Esophagus (tissue), 2 donors: ENCODE data around the gene BOLL. TPM values are rescaled to one million over a fixed set of nuclear protein-coding genes. Genes with fewer than 3 reads are reported as not detected.
"Not testable (repeated sequence)": the region's sequence is repeated elsewhere in the genome, so short reads cannot be mapped to it uniquely, and the experiment has no call there.

ENCODE experiments used
- H3K27ac ChIP-seq, 2 donors: one replicate each; pipeline ENCODE4 v1.5.1; 2013; ENCODE audit warnings: low read depth in 2 of 2, mild to moderate bottlenecking in 2 of 2, inconsistent platforms in 1 of 2, low read length in 1 of 2, moderate library complexity in 1 of 2
- H3K27me3 ChIP-seq, 2 donors: one replicate each; pipeline ENCODE4 v1.6.1; 2013; ENCODE audit warnings: low read length in 2 of 2, control low read depth in 1 of 2, mild to moderate bottlenecking in 1 of 2; ENCODE audit not compliant: insufficient read depth in 2 of 2, control insufficient read depth in 1 of 2
- H3K36me3 ChIP-seq, 2 donors: one replicate each; pipeline ENCODE4 v1.6.1; 2013; ENCODE audit warnings: low read length in 1 of 2; ENCODE audit not compliant: control insufficient read depth in 2 of 2, insufficient read depth in 2 of 2
- H3K4me1 ChIP-seq, 2 donors: one replicate each; pipeline ENCODE4 v1.6.1; 2013; ENCODE audit warnings: low read length in 1 of 2; ENCODE audit not compliant: control insufficient read depth in 2 of 2, insufficient read depth in 2 of 2
- H3K4me3 ChIP-seq, 2 donors: one replicate each; pipeline ENCODE4 v1.5.1; 2013; ENCODE audit warnings: low read length in 2 of 2, mild to moderate bottlenecking in 2 of 2, low read depth in 1 of 2, moderate library complexity in 1 of 2
- H3K9me3 ChIP-seq, 2 donors: one replicate each; pipeline ENCODE4 v1.6.1; 2013; ENCODE audit warnings: mild to moderate bottlenecking in 2 of 2, low read depth in 1 of 2, low read length in 1 of 2, moderate library complexity in 1 of 2; ENCODE audit not compliant: control insufficient read depth in 2 of 2, insufficient read depth in 1 of 2
- WGBS, 2 donors: extraction: QIAGEN DNeasy Blood & Tissue Kit; methylation state at CpG; one replicate each; pipeline ENCODE4 v1.1.7; 2013; 5-methylcytosine and 5-hydroxymethylcytosine counted together
- polyA plus RNA-seq, 2 donors: library from polyadenylated mRNA; stranded (reverse); fragments of 200-250 nt; gene quantifications; one replicate each; pipeline ENCODE4 v1.2.3, GENCODE V29; 2013
- donor health status: healthy with polysubstance abuse.
- donor health status: Bipolar disorder and iron deficiency.

The BOLL gene
- polyA plus RNA-seq, 2 donors, result not detected

- Histone ChIP-seq H3K36me3 (no peaks in the 10 kb centered on the region), H3K27me3 (peaks cover 0 to 4% of the 10 kb centered on the region in 2 donors), H3K4me1 (no peaks in the 10 kb centered on the region), H3K27ac (no peak overlapping the region), H3K9me3 (peaks cover 6% of the 10 kb centered on the region in 2 donors), H3K4me3 (no peak overlapping the region)
- WGBS, 2 donors, result 75 to 77% methylated on average over 11 of the region's 11 CpGs
These were observed 25.4 kb downstream of the BOLL start for GRCh38 chr2:197759625-197760292.

GRCh38 chr2:197759013-197759412 lies 26.1 kb downstream of the BOLL start:
- no peak overlapping the region for H3K27ac ChIP-seq
- H3K36me3 ChIP-seq, result no peaks in the 10 kb centered on the region
- H3K4me1 ChIP-seq, result no peaks in the 10 kb centered on the region
- 46 to 53% methylated on average over 4 of the region's 4 CpGs for WGBS, 2 donors
- H3K4me3 ChIP-seq, result no peak overlapping the region
- peaks cover 0 to 4% of the 10 kb centered on the region in 2 donors for H3K27me3 ChIP-seq
- peaks cover 6% of the 10 kb centered on the region in 2 donors for H3K9me3 ChIP-seq

- Histone ChIP-seq H3K9me3 (no peaks in the 10 kb centered on the region), H3K27me3 (no peaks in the 10 kb centered on the region), H3K4me3 (no peak overlapping the region), H3K36me3 (no peaks in the 10 kb centered on the region), H3K27ac (no peak overlapping the region), H3K4me1 (no peaks in the 10 kb centered on the region)
These were observed 44.9 kb downstream of the BOLL start for GRCh38 chr2:197740200-197740599.

GRCh38 chr2:197728555-197729544 lies 56.3 kb downstream of the BOLL start:
- not testable (repeated sequence) for H3K9me3 ChIP-seq, H3K4me1 ChIP-seq, H3K27me3 ChIP-seq, H3K36me3 ChIP-seq, H3K4me3 ChIP-seq, H3K27ac ChIP-seq
- 89 to 93% methylated on average over 25 to 31 of the region's 32 CpGs for WGBS, 2 donors

GRCh38 chr2:197727011-197727410 lies 58.1 kb downstream of the BOLL start:
- no peaks in the 10 kb centered on the region for H3K4me1 ChIP-seq
- H3K36me3 ChIP-seq, result no peaks in the 10 kb centered on the region
- no peak overlapping the region for H3K4me3 ChIP-seq
- H3K27me3 ChIP-seq, result no peaks in the 10 kb centered on the region
- H3K27ac ChIP-seq, result no peak overlapping the region
- no peaks in the 10 kb centered on the region for H3K9me3 ChIP-seq

GRCh38 chr2:197717863-197718262 lies 67.3 kb downstream of the BOLL start:
- Histone ChIP-seq H3K36me3 (no peaks in the 10 kb centered on the region), H3K4me3 (no peak overlapping the region), H3K27me3 (no peaks in the 10 kb centered on the region), H3K4me1 (no peaks in the 10 kb centered on the region), H3K27ac (no peak overlapping the region), H3K9me3 (no peaks in the 10 kb centered on the region)
- 92 to 94% methylated on average over 2 of the region's 2 CpGs for WGBS, 2 donors

GRCh38 chr2:197713271-197713670 lies 71.8 kb downstream of the BOLL start:
- Histone ChIP-seq H3K4me3 (no peak overlapping the region), H3K27me3 (no peaks in the 10 kb centered on the region), H3K4me1 (no peaks in the 10 kb centered on the region), H3K27ac (no peak overlapping the region), H3K9me3 (no peaks in the 10 kb centered on the region), H3K36me3 (peaks cover 0 to 4% of the 10 kb centered on the region in 2 donors)
- 91 to 95% methylated on average over 3 of the region's 3 CpGs for WGBS, 2 donors

GRCh38 chr2:197711578-197711977 lies 73.5 kb downstream of the BOLL start:
- H3K36me3 ChIP-seq, result peaks cover 0 to 4% of the 10 kb centered on the region in 2 donors
- H3K4me3 ChIP-seq, result no peak overlapping the region
- H3K27me3 ChIP-seq, result no peaks in the 10 kb centered on the region
- peaks cover under 1 to 2% of the 10 kb centered on the region in 2 donors for H3K4me1 ChIP-seq
- no peaks in the 10 kb centered on the region for H3K9me3 ChIP-seq
- H3K27ac ChIP-seq, result no peak overlapping the region

GRCh38 chr2:197710424-197711042 lies 74.6 kb downstream of the BOLL start:
- Histone ChIP-seq H3K27me3 (no peaks in the 10 kb centered on the region), H3K27ac (no peak overlapping the region), H3K4me3 (no peak overlapping the region), H3K36me3 (peaks cover 0 to 4% of the 10 kb centered on the region in 2 donors), H3K9me3 (no peaks in the 10 kb centered on the region), H3K4me1 (peaks cover 2 to 4% of the 10 kb centered on the region in 2 donors)
